AG08396 (cell line): ENCODE results near the gene MGAT3.

ENCODE experiments used
- DNase-seq: peaks from one replicate; pipeline ENCODE4 v3.0.0; 2012; ENCODE audit warnings: low spot score, mixed read lengths

Gene MGAT3

DNA sequence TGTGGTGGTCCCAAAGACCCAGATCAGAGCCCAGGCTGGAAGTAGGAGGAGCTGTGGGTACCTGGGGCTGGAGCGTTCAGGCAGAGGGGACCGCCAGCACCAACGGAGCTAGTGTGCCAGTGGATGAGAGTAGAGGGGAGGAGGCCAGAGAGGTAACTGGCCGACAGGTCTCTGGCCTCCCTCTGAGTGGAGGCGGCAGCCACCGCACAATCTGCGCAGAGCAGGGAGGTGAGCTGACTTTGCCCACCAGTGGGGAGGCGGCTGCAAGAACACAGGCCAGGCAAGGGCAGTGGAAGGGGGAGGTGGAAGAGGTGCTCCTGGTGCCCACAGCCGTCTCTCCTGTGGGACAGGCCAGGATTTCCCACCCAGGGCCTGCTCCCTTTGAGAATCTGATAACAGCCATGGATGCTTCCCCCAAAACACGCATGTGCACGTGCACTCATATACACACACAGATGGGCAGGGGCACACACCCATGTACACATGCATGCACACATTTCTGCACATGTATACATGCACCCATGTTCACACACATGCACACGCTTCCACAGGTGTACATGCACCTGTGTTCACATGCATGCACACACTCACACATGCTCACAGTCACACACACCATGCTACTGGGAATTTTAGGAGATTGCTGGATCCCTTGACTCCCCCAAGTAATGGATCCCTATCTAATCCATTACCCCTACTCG is 6.4 kb upstream of the MGAT3 start:
- DNase-seq: no peak

DNA sequence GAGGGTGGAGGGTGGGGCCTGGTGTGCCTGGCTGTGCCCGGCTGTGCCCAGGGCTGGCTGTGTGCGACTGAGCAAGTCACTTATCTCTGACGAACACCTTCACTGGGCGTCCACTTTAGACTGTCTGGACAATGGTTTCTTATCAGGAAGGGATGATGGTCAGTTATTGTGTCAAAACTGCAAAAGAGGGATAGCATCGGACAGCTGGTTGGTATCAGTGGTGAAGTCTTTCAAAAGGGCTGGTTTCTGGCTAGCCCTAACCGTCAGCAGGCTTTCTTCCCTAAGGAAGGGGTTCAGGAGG is 4.1 kb upstream of the MGAT3 start:
- DNase-seq: no peak

DNA sequence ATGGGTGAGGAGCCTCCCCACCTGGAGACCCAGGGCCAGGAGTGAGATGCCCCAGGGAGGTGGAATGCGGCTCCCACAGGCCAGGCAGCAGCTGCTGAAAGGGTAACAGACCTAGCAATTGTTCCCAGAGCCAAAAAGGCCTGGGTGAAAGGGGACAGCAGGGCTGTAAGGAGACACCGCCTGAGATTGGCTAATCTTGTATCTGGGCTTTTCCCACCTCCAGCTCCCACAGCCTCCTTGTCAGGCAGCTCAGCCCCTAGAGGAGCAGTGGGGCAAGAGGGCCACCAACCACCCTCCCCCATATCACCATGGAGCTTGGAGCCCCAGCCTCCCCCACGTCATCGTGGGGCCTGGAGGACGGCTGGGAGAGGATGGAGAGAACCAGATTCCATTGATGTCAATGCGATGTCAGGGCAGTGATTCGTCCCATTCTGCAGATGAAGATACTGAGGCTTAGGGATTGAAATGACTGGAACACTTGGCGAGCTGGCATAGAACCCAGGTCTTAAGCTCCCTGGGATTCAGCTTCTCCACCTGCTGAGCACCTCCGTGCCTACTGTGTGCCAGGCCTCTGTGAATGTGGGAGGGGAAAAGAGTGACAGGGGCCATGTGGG is 2.9 kb upstream of the MGAT3 start:
- no peak for DNase-seq

DNA sequence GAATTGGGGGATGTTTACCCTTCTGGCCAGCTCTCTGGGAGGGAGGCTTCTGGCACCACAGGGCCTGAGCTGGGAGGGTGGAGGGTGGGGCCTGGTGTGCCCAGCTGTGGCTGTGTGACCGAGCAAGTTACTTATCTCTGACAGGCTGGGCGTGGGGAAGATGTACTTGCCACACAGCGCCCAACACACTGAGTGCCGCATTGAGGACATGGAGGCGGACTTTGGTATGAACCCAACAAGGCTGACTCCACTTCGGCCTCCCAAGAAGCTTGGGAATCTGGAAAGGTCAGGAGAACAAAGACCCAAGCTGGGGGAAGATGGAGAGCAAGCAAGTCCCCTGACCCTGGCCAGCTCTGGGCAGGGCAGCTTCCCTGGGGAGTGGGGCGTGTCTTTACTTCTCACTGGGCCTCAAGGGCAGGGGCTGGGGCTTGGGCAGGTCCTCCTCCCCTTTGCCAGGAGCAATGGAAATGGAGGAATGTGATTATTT is 2.4 kb upstream of the MGAT3 start:
- DNase-seq: no peak

DNA sequence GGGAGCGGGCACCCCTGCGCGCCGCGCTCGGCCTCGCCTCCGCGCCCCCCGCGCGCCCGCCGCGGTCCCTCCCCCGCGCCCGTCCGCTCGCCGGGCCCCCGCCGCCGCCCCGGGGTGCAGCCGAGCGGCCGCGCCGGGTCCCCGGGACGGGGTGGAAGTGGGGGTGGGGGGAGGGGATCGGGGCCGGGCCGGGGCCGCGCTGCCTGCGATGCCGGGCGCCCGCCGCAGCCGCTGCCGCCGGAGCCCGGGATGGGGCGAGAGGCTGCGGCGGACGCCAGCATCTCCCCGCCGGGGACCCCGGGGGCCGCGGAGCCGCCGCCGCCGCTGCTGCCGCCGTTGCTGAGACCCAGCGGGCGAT is 365 bp downstream of the MGAT3 start:
- DNase-seq: peak; percentile 40

DNA sequence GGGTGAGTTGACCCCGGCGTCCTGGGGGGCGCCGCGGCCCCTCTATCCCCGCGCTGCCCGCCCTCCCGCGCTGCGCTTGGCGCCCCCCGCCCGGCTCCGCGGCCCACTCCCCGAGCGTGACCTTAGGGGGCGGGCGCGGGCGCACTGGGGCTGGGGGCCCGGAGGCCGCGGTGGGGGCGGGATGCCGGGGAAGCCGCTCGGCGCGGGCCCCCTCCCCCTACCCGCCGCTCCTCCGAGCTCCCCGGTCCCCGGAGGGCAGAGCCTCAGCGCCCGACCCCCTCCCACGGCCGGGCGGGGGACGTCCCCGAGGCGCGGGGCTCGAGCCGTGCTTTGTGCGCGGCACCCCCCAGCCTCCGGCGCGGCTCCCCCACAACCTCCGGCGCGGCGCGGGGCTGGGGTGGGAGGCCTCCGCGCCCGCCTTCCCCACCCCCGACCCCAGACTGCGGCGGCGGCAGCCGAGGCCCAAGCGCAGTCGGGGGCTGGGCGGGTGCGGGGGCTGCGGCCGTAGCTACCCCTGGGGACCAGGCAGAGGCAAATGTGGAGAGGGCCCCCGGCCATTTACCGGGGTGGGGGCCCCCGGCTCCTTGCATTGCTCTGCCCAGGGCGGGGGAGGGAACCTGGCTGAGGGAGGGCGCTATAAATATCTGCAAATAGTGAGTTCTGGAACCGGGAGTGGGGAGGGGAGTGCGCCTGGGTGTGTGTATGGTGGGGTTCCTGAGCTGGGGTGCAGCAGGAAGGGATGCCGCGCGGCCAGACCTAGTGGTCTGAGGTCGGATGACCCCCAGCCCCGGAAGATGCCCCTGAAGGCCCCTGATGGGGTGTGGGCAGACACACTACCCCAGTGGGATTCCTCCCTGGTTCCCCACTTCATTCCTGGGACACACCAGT is 988 bp downstream of the MGAT3 start:
- DNase-seq: no peak

DNA sequence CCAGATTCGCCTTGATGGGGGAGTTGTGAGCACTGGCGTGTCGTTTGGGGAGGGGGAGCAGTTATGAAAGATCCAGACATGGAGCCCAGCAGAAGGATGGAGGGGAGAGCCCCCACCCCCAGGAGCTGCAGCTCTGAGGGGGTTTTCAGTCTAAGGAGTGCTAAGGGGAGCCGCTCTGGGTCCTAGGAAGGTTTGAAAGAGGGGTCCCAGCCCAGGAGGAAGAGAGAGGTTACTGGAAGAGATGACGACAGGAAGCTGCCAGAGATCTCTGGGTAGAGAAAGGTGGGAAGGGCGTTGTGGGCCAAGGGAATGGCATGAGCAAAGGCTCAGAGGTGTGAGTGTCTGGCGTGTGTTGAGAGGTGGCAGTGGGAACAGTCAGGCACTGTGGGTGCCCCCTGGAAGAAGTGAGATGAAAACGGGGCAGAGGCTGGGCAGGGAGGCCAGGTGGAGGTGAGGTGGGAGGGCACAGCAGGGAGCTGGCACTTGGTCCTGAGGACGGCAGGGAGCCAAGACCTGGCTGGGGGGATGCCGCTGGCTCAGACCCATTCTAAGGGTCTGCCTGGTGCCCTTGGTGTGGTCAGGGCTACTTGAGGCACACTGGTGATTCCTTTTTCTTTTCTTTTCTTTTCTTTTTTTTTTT is 1.8 kb downstream of the MGAT3 start:
- no peak for DNase-seq

DNA sequence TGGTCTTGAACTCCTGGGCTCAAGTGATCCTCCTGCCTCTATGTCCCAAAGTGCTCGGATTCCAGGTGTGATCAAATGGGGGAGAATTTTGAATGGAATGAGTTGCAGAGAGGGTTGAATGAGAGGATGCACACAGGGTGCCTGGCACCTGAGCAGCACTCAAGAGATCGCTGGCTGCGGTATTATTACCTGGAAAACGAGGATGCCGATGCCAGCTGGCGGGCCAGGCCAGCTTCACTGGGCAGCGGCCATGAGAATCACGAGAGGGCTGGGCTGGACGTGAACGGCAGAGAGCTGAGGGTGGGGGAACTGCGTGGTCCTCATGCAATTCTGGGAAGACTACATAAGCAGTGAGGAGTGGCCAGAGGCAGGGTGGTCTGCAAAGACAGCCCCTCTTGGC is 2.9 kb downstream of the MGAT3 start:
- DNase-seq: no peak

DNA sequence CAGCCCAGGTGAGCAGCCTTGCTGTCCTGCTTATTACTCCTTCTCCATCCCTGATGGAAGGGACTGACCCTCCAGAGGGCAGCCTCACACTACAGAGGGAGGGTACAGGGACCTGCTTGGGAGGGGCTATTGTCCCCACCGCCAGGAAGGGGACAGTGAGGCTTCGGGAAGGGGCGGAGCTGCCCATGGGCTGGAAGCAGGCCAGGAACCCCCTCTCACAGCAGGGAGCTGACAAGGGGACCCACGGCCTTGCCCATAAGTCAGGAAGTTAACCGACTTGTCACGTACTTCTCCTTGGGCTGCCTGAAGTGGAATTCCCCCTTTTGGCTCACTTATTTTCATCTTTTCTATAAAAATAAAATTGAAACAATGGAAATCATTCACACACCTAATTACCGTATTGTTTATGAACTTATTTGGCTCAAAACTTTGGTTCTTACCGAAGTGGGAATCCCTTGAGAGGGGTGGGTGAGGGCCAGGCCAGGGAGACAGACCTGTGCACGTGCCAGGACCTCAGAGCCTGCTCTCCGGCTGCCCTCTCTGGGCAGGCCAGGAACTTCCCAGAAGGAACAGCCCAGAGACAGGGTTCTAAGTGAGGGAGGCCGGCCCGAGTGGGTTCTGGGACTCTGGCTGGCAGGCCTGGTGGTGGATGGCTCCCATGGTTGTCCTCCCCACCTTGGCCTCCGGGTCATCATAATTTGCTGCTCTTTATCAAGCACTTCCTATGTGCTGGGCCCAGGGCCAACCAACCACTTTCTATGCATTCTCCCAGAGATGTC is 5.8 kb downstream of the MGAT3 start:
- no peak for DNase-seq

DNA sequence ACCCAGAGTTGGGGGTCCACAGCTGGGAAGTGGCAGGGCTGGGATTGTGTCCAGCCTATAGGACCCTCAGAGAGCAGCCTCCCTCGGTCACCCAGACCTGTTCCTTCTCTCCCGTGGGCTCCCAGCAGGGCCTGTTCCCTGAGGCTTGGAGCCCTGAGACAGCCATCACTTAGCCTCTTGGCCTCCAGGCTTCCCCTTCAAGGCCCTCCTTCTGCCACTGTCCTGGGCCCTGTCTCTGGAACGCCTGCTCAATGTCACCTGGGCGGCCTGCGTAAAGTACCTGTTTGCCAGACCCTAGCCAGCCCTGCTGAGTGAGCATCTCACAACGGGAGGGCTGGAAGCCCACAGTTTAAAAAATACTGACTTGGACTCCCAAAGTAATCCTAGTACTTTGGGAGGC is 6.5 kb downstream of the MGAT3 start:
- no peak for DNase-seq

DNA sequence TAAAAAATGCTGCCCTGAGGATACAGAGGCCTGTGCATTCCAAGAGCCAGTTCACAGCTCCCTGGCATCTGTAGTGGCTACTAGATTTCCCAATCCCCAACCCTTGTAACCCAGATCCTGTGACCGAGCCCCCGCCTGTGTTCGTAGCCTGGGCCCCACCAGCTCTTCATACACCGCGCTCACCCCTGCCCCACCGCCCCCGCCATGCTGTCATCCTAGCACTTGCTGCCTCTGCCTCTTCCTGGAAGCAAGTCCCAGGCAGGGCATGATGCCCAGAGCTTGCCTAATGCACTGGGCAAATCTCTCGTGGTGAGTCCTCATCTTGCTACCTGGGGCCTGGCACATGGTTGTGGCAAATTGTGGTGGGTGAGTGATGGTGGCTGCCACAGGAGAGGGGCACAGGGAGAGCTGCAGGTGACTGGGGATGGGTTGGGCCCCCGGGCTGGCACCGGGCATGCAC is 7.1 kb downstream of the MGAT3 start:
- DNase-seq: peak; percentile 26

DNA sequence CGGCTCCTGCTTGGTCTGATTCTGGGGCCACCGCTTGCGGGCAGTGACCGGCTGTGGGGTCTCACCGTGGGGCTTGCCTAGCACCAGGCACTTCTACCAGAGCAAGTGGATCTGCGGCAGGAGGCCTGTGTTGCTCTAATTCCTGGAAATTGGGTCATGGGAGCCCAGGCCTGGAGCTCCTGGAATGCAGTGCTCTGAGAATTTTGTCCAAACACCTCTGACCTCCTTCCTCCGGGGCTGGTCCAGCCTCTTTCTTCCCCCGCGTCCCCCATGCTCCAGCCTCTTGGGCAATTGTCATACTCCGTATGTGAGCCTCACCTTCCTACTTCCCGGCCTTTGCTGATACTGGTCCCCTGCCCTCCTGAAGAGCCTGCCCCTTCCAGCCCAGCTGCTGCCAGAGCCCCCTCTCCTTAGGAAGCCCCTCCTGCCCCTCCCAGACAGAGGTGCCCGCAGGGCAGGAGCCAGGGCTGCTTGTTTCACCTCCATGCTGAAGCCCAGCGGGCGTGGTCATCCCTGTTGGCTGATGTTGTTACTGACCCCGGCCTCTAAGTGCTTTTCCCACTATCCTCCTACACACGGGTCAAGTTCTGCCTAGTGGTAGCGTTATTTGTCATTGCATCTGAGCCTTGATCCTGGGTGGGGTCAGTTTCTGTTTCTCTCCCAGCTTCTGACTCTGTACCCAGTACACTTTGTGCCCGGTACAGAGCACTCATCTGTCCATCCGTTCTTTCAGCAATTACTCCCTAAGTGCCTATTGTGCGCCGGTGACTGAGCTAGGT is 9.6 kb downstream of the MGAT3 start:
- DNase-seq: no peak

DNA sequence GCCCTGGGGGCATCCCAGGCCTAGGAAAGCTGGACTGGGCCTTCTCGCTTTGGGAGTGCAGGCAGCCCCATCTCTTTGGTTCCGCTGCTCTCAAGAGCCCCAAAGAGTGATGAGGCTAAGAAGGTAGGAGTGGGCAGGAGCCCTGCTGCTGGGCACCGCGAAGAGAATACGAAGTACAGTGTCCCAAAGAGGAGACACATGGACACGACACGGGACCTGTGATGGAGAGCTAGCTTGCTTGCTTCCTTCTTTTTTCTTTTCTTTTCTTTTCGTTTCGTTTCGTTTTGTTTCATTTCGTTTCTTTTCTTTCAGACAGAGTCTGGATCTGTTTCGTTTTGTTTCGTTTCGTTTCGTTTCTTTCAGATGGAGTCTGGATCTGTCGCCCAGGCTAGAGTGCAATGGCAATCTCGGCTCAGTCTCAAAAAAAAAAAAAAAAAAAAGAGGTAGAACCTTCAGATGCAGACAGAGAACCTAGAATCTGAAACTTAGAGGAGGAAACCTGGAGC is 10.6 kb downstream of the MGAT3 start:
- no peak for DNase-seq

DNA sequence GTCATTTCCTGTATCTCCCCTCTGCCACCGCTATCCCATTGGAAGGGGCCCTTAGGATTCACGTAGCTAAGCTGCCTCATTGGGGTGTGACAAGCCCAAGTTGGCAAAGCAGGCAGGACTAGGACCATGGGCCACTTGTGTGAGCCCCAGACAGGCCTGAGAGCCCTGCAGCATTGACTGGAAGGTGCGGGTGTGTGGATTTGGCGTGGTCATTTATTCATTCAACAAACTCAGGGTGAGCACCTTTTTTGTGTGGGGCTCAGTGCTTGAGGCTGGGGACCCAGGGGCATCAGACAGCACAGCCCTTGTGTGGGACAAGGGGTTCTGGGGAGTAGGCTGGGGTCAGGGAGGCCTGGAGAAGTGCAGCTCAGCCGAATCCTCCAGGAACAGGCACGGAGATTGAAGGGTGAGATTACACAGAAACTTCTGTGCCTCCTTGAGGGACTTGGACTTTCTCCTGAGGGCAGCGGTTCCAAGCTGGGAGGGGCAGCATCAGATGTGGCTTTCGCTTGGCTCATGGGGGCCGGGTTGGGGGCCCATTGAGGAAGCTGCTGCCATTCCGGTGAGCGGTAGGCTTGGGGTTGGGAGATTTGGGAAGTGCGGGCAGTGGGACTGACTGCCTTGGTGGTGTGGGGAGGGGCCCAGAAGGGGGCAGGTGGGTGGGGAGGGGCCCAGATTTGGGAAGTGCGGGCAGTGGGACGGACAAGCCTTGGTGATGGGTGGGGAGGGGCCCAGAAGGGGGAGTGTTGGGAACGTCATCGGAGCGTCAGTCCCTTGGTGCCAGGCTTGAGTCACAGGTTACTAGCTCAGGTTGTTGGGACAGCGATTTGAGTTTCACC is 11.9 kb downstream of the MGAT3 start:
- DNase-seq: no peak

DNA sequence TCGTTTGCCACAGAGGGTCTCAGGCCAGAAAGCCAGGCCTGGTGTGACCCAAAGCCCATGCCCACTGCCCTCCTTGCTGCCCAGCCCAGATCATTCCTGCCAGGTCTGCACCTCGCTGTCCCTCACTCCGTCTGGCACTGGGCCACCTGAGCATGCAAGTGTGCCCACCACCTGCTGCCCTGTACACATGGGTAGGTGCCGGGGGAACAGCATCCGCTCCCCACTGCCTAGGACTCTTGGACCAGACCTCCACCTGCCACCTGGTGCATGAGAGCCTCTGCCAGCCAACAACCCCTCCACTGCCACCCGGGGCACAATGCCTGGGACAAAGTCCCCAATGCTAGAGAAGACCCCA is 12.5 kb downstream of the MGAT3 start:
- DNase-seq: no peak

DNA sequence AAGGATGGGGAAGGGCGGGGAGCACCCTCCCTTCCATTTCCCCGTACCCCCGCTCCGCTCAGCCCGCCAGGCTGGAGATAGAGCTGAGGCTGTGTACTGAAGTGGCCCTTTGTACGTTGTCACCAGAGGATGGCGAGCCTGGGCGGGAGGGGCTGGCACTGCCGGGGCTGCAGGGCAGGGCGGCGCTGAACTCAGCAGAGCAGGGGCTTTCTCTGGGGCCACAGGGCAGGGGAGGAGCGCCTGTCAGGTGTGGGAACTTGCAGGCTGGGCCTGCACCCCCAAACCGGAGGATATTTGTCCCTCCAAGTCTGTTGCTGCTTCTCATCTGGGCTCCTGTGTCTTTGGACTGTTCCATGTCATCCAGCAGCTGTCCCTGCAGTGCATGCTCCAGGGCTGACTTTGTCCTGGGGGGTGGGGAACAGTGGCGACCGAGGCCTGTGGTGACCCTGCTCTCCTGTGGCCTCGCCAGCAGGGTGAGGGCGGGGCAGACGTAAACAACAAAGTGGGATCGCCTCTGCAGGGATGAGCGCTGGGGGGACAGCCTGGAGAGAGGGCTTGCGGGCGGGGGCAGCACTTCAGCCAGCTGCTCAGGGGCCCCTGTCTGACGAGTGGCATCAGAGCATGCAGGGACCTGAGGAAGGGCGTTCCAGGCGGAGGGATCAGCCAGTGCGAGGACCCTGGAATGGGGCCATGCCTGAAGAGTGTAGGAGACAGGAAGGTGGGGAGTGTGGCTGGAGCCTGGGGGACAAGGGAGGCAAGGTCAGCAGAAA is 13.1 kb downstream of the MGAT3 start:
- no peak for DNase-seq

DNA sequence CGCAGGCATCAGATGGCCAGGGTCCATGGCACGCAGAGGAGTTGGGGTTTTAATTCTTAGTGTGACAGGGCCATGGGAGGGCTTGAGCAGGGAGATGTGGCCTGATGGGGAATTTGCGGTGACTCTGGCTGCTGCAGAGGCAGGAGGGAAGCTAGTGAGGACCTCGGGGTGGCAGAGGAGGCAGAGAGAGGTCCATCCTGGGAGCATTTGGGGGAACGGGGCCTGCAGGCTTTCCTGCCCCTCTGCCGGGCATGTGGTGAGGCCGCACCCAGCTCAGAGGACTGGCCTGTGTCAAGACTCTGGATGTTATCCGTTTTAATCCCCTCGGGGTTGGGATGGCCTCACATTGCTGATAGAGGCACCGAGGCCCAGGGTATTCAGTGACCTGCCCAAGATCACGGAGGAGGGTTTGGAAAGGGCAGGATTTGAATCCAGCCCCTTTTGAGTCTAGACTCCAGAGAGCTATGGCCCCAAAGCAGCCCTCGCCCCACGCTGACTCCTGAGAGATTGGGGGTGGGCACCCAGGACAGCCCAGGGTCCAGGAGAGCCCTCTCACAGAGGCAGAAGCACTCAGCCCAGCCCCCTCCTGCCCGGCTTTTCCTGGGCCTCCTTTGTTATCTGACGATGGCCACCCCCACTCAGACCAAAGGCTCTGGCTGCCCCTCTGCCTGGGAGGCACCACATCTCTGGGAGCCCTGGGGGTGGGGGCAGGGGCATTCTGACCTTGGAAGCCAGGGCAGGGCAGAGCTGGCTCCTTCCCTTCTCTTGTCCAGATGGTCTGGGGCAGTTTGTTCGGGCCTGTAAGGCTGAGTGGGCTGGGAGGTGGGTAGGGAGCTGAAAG is 13.9 kb downstream of the MGAT3 start:
- DNase-seq: no peak
